HepG2 (cell line): ENCODE data around the gene RPL31. TPM values are rescaled to one million over a fixed set of nuclear protein-coding genes. Genes with fewer than 3 reads are reported as not detected.

ENCODE experiments used
- ERF ChIP-seq: IDR thresholded peaks from 2 replicates; pipeline ENCODE4 v1.6.1; 2018; ENCODE audit warnings: missing biosample characterization, missing genetic modification reagents
- ETV6 ChIP-seq: sonication (generic); formaldehyde crosslinking; conservative IDR thresholded peaks from 2 replicates; pipeline ENCODE4 v1.4.0; 2020; ENCODE audit warnings: missing genetic modification reagents
- GFI1 ChIP-seq: sonication (generic); formaldehyde crosslinking; IDR thresholded peaks from 2 replicates; pipeline ENCODE4 v1.5.0; 2020; ENCODE audit warnings: missing genetic modification reagents, mild to moderate bottlenecking, borderline replicate concordance
- SOX5 ChIP-seq: IDR thresholded peaks from 2 replicates; pipeline ENCODE4 v1.6.1; 2016; ENCODE audit warnings: borderline replicate concordance
- SP1 ChIP-seq, 2 experiments: fragments of 450-650 bp in 1 of 2; sonication (generic) in 1 of 2; formaldehyde crosslinking in 1 of 2; IDR thresholded peaks; 2 replicates each; pipeline versions ENCODE4 v1.4.0 to v1.6.1; 2016 to 2020; ENCODE audit warnings: missing genetic modification reagents in 1 of 2
- TFDP2 ChIP-seq: sonication (generic); formaldehyde crosslinking; IDR thresholded peaks from 2 replicates; pipeline ENCODE4 v1.4.0; 2020; ENCODE audit warnings: missing genetic modification reagents
- THAP9 ChIP-seq: sonication (generic); formaldehyde crosslinking; IDR thresholded peaks from 2 replicates; pipeline ENCODE4; 2020; ENCODE audit warnings: missing genetic modification reagents, mild to moderate bottlenecking, borderline replicate concordance
- ZBTB25 ChIP-seq: IDR thresholded peaks from 2 replicates; pipeline ENCODE4 v1.6.1; 2018; ENCODE audit warnings: missing genetic modification reagents
- ZFP91 ChIP-seq: sonication (generic); formaldehyde crosslinking; IDR thresholded peaks from 2 replicates; pipeline ENCODE4 v1.9.0; 2022; ENCODE audit warnings: missing genetic modification reagents, mild to moderate bottlenecking, borderline replicate concordance
- ZNF549 ChIP-seq: sonication (generic); formaldehyde crosslinking; IDR thresholded peaks from 2 replicates; pipeline ENCODE4 v1.5.0; 2020; ENCODE audit warnings: missing genetic modification reagents
- polyA plus RNA-seq, 8 experiments: library from polyadenylated mRNA; depleted of rRNA in 3 of 8; stranded (reverse) in 7 of 8; unstranded in 1 of 8; fragments of >200 nt; fragmentation: Illumina TruSeq in 4 of 8; extraction: Trizol in 4 of 8; gene quantifications; 2 replicates each; pipeline versions ENCODE4 v1.2.1 to v1.2.3, GENCODE V29; 2011 to 2016; ENCODE audit warnings: low read depth in 4 of 8, missing spikeins in 1 of 8, mixed read lengths in 1 of 8; ENCODE audit not compliant: insufficient read depth in 1 of 8
- total RNA-seq, 5 experiments: library from RNA; depleted of rRNA; stranded (reverse); fragments of >200 nt; fragmentation: Illumina TruSeq; extraction: Trizol; gene quantifications; 2 replicates each; pipeline ENCODE4 v1.2.3, GENCODE V29; 2016; ENCODE audit warnings: low read depth in 1 of 5
- TF ChIP-seq, protein P1 (sequence below): IDR thresholded peaks from 2 replicates; pipeline ENCODE4 v1.6.1; 2016; ENCODE audit warnings: low read depth, borderline replicate concordance
- TF ChIP-seq, protein P2 (sequence below): IDR thresholded peaks from 2 replicates; pipeline ENCODE4 v1.6.1; 2016; ENCODE audit warnings: missing compliant biosample characterization, missing genetic modification reagents, borderline replicate concordance
- TF ChIP-seq, protein P3 (sequence below): sonication (generic); formaldehyde crosslinking; IDR thresholded peaks from 2 replicates; pipeline ENCODE4 v1.4.0; 2020; ENCODE audit warnings: missing genetic modification reagents, mild to moderate bottlenecking, borderline replicate concordance

RPL31 gene
- total and polyA plus RNA-seq, 2 of the 13 experiments (the other 11 are each of a cell fraction or from before 2014, with no cell fraction given), result 3,331 to 3,582 TPM

DNA sequence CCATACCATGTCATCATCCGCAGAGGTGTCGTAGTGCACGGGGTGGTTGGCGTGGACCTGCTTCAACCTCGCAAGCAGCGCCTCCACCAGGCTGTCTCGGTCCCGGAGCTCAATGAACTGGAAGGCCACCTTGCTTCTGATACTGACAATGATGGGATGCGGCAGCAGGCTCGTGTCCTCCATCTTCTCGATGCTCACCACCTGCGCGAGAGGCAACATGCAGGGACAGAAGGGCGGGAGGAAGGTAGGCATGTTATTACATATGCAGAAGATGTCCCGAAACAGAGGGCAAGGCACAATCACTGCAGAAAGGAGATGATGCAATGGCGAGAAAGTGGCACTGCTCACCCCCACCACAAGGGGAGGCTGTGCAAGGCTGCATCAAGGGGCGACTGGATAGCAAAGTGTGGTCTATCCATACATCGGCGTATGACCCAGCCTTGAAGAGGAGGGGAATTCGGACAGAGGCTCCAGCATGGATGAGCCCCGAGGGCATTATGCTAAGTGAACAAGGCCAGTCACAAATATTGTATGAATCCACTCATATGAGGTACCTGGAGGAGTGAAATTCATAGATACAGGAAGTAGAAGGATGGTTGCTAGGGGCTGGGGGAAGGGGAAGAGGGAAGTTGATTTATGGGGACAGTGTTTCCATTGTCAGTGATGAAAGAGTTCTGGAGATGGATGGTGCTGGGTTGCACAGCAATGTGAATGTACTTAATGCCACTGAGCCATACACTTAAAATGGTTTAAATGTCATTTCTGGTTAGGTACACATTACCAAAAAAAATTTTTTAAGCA is 36.6 kb downstream of the RPL31 start (continued):
- TF ChIP-seq ZFP91 (CRISPR knock-in tag) (peak; percentile 51; the same call in 1 of the 2 replicates), ZBTB25 (CRISPR knock-in tag) (0 out of 2 replicates have a peak, but pooled peaks have one; percentile 62), SOX5 (peak; percentile 25; the same call in 1 of the 2 replicates), ERF (CRISPR knock-in tag) (peak; percentile 66; the same call in 1 of the 2 replicates), ETV6 (CRISPR knock-in tag) (peak; percentile 78; the same call in 1 of the 2 replicates), ZNF549 (CRISPR knock-in tag) (no peak), GFI1 (peak; percentile 68; the same call in 1 of the 2 replicates), THAP9 (CRISPR knock-in tag) (peak; percentile 21; the same call in 1 of the 2 replicates), SP1 (IDR thresholded peaks at IDR 0.05) (no peak), SP1 (CRISPR knock-in tag; IDR thresholded peaks at IDR 0.05) (0 out of 2 replicates have a peak, but pooled peaks have one; percentile 24), TFDP2 (CRISPR knock-in tag) (no peak)
- TF ChIP-seq, protein P1, sequence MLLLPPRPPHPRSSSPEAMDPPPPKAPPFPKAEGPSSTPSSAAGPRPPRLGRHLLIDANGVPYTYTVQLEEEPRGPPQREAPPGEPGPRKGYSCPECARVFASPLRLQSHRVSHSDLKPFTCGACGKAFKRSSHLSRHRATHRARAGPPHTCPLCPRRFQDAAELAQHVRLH, result peak; percentile 69; the same call in 1 of the 2 replicates
- TF ChIP-seq, protein P2, sequence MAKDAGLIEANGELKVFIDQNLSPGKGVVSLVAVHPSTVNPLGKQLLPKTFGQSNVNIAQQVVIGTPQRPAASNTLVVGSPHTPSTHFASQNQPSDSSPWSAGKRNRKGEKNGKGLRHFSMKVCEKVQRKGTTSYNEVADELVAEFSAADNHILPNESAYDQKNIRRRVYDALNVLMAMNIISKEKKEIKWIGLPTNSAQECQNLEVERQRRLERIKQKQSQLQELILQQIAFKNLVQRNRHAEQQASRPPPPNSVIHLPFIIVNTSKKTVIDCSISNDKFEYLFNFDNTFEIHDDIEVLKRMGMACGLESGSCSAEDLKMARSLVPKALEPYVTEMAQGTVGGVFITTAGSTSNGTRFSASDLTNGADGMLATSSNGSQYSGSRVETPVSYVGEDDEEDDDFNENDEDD, result 0 out of 2 replicates have a peak, but pooled peaks have one; percentile 37
- TF ChIP-seq, protein P3, sequence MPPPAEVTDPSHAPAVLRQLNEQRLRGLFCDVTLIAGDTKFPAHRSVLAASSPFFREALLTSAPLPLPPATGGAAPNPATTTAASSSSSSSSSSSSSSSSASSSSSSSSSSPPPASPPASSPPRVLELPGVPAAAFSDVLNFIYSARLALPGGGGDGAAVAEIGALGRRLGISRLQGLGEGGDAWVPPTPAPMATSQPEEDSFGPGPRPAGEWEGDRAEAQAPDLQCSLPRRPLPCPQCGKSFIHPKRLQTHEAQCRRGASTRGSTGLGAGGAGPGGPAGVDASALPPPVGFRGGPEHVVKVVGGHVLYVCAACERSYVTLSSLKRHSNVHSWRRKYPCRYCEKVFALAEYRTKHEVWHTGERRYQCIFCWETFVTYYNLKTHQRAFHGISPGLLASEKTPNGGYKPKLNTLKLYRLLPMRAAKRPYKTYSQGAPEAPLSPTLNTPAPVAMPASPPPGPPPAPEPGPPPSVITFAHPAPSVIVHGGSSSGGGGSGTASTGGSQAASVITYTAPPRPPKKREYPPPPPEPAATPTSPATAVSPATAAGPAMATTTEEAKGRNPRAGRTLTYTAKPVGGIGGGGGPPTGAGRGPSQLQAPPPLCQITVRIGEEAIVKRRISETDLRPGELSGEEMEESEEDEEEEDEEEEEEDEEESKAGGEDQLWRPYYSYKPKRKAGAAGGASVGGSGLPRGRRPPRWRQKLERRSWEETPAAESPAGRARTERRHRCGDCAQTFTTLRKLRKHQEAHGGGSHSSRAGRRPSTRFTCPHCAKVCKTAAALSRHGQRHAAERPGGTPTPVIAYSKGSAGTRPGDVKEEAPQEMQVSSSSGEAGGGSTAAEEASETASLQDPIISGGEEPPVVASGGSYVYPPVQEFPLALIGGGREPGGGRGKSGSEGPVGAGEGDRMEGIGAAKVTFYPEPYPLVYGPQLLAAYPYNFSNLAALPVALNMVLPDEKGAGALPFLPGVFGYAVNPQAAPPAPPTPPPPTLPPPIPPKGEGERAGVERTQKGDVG (CRISPR knock-in tag), result peak; percentile 84; the same call in 1 of the 2 replicates
